OCI-LY3 (cell line): ENCODE measurements around the gene TTC21A.

Experiments
- EZH2phosphoT487 ChIP-seq: fragments of 200-600 bp; shearing (Covaris generic); IDR thresholded peaks from 2 replicates; pipeline ENCODE4 v1.6.1; 2018; ENCODE audit warnings: antibody characterized with exemption, mixed run types, low read depth
- TF ChIP-seq, protein P1 (sequence below): fragments of 200-600, 300-600 bp; sonication (generic); IDR thresholded peaks from 2 replicates; pipeline ENCODE4 v1.5.1; 2014; ENCODE audit warnings: antibody characterized with exemption, low read length, low read depth

DNA sequence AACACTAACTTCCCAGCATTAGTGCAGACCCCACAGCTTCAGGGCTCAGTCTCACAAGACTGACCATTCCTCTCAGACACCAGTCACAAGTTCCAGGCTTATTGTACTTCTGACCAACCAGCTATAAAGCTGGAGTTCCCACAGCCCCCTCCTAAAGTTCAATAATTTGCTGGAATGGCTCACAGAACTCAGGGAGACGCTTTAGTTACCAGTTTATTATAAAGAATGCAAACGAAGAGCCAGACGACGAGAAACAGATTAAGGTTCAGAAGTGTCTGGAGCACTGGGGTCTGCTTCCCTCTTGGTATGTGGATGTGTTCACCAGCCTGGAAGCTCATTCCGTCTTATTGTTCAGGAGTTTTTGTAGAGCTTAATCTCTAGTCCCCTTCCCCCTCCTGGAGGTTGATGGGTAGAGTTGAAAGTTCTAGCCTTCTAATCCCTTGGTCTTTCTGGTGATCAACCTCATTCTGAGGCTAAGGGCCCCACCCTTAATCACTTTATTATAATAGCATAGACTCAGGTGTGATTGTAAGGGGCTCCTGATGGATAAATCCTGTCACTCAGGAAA is 50.8 kb downstream of the TTC21A start:
- TF ChIP-seq, protein P1, sequence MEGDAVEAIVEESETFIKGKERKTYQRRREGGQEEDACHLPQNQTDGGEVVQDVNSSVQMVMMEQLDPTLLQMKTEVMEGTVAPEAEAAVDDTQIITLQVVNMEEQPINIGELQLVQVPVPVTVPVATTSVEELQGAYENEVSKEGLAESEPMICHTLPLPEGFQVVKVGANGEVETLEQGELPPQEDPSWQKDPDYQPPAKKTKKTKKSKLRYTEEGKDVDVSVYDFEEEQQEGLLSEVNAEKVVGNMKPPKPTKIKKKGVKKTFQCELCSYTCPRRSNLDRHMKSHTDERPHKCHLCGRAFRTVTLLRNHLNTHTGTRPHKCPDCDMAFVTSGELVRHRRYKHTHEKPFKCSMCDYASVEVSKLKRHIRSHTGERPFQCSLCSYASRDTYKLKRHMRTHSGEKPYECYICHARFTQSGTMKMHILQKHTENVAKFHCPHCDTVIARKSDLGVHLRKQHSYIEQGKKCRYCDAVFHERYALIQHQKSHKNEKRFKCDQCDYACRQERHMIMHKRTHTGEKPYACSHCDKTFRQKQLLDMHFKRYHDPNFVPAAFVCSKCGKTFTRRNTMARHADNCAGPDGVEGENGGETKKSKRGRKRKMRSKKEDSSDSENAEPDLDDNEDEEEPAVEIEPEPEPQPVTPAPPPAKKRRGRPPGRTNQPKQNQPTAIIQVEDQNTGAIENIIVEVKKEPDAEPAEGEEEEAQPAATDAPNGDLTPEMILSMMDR, result no peak
- no peak for TF ChIP-seq EZH2phosphoT487
